Neural cell (in vitro differentiated cells): ENCODE results near the gene SURF2.
"Not testable (repeated sequence)": the region's sequence is repeated elsewhere in the genome, so short reads cannot be mapped to it uniquely, and the experiment has no call there.

Source experiments
- TAF1 ChIP-seq: IDR thresholded peaks from 2 replicates; pipeline ENCODE4 v1.6.1; 2012; ENCODE audit warnings: low read depth
- TF ChIP-seq, protein P1 (sequence below): fragments of 450-650 bp; IDR thresholded peaks from 2 replicates; pipeline ENCODE4 v1.5.1; 2014; ENCODE audit warnings: antibody characterized with exemption, mild to moderate bottlenecking, moderate library complexity; ENCODE audit not compliant: poor library complexity, severe bottlenecking

DNA sequence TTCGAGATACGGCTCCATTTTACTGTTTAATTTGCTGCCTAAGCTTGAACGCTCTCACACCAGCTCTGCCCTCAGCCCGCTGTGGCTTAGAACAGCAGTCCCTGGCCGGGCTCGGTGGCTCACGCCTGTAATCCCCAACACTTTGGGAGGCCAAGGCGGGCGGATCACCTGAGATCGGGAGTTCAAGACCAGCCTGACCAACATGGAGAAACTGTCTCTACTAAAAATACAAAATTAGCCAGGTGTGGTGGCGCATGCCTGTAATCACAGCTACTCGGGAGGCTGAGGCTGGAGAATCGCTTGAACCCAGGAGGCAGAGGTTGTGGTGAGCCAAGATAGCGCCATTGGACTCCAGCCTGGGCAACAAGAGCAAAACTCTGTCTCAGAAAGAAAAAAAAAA, 20.9 kb downstream of the SURF2 start:
- TF ChIP-seq, protein P1, sequence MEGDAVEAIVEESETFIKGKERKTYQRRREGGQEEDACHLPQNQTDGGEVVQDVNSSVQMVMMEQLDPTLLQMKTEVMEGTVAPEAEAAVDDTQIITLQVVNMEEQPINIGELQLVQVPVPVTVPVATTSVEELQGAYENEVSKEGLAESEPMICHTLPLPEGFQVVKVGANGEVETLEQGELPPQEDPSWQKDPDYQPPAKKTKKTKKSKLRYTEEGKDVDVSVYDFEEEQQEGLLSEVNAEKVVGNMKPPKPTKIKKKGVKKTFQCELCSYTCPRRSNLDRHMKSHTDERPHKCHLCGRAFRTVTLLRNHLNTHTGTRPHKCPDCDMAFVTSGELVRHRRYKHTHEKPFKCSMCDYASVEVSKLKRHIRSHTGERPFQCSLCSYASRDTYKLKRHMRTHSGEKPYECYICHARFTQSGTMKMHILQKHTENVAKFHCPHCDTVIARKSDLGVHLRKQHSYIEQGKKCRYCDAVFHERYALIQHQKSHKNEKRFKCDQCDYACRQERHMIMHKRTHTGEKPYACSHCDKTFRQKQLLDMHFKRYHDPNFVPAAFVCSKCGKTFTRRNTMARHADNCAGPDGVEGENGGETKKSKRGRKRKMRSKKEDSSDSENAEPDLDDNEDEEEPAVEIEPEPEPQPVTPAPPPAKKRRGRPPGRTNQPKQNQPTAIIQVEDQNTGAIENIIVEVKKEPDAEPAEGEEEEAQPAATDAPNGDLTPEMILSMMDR = not testable (repeated sequence)
- not testable (repeated sequence) for TF ChIP-seq TAF1
